HG02588 (cell line): ENCODE data around the gene CYP26B1.
"Not testable (repeated sequence)": the region's sequence is repeated elsewhere in the genome, so short reads cannot be mapped to it uniquely, and the experiment has no call there.

Source experiments
- ATAC-seq: cut with Tn5 transposase; IDR thresholded peaks from one replicate; pipeline ENCODE4 v1.9.1; 2021; ENCODE audit warnings: mild to moderate bottlenecking, moderate library complexity; ENCODE audit not compliant: unreplicated experiment

Gene CYP26B1

GRCh38 chr2:72112401-72112800 is 35.3 kb downstream of the CYP26B1 start:
- ATAC-seq, result no peak

- ATAC-seq, result no peak
Measured at GRCh38 chr2:72111061-72111460, 36.6 kb downstream of the CYP26B1 start.

- ATAC-seq, result no peak
Measured at GRCh38 chr2:72109904-72110303, 37.8 kb downstream of the CYP26B1 start.

GRCh38 chr2:72109291-72109690 is 38.4 kb downstream of the CYP26B1 start:
- no peak for ATAC-seq

GRCh38 chr2:72108121-72108520 is 39.5 kb downstream of the CYP26B1 start:
- no peak for ATAC-seq

- ATAC-seq, result no peak
Measured at GRCh38 chr2:72106978-72107377, 40.7 kb downstream of the CYP26B1 start.

GRCh38 chr2:72104821-72105588 is 42.7 kb downstream of the CYP26B1 start:
- ATAC-seq, result no peak

- no peak for ATAC-seq
Measured at GRCh38 chr2:72103690-72104089, 44.0 kb downstream of the CYP26B1 start.

- no peak for ATAC-seq
Measured at GRCh38 chr2:72103161-72103560, 44.5 kb downstream of the CYP26B1 start.

- no peak for ATAC-seq
Measured at GRCh38 chr2:72098935-72099334, 48.7 kb downstream of the CYP26B1 start.

- ATAC-seq, result no peak
Measured at GRCh38 chr2:72097276-72097675, 50.4 kb downstream of the CYP26B1 start.

- ATAC-seq, result no peak
Measured at GRCh38 chr2:72096181-72096580, 51.5 kb downstream of the CYP26B1 start.

- no peak for ATAC-seq
Measured at GRCh38 chr2:72095364-72095763, 52.3 kb downstream of the CYP26B1 start.

- no peak for ATAC-seq
Measured at GRCh38 chr2:72094701-72095100, 53.0 kb downstream of the CYP26B1 start.

GRCh38 chr2:72092111-72092510 is 55.6 kb downstream of the CYP26B1 start:
- no peak for ATAC-seq

- no peak for ATAC-seq
Measured at GRCh38 chr2:72090781-72091482, 56.7 kb downstream of the CYP26B1 start.

- ATAC-seq, result no peak
Measured at GRCh38 chr2:72090271-72090720, 57.4 kb downstream of the CYP26B1 start.

- no peak for ATAC-seq
Measured at GRCh38 chr2:72089537-72089936, 58.1 kb downstream of the CYP26B1 start.

- no peak for ATAC-seq
Measured at GRCh38 chr2:72089028-72089427, 58.6 kb downstream of the CYP26B1 start.

- not testable (repeated sequence) for ATAC-seq
Measured at GRCh38 chr2:72086871-72087633, 60.6 kb downstream of the CYP26B1 start.

- ATAC-seq, result no peak
Measured at GRCh38 chr2:72085513-72085912, 62.1 kb downstream of the CYP26B1 start.

- no peak for ATAC-seq
Measured at GRCh38 chr2:72085036-72085435, 62.6 kb downstream of the CYP26B1 start.
